Ascending aorta (tissue), 2 donors: ENCODE measurements around the gene HNF1B. TPM values are rescaled to one million over a fixed set of nuclear protein-coding genes. Genes with fewer than 3 reads are reported as not detected.

ENCODE experiments used
- DNase-seq, 2 donors: peaks; one replicate each; pipeline ENCODE4 v3.0.0-alpha.2; 2019; ENCODE audit warnings: low spot score in 2 of 2
- H3K27ac ChIP-seq, 2 donors: fragments of 200-600 bp; sonication (generic); one replicate each; pipeline ENCODE4 v1.5.1; 2016 to 2017; ENCODE audit warnings: mild to moderate bottlenecking in 1 of 2
- H3K27me3 ChIP-seq: fragments of 200-600 bp; sonication (generic); one replicate; pipeline ENCODE4 v1.5.1; 2017
- H3K36me3 ChIP-seq, 2 donors: fragments of 200-600 bp; sonication (generic); one replicate each; pipeline ENCODE4 v1.5.1; 2016
- H3K4me1 ChIP-seq, 2 donors: fragments of 200-600 bp; sonication (generic); one replicate each; pipeline ENCODE4 v1.5.1; 2016 to 2017; ENCODE audit warnings: mild to moderate bottlenecking in 1 of 2
- H3K4me3 ChIP-seq, 2 donors: fragments of 200-600 bp; sonication (generic); one replicate each; pipeline ENCODE4 v1.5.1; 2016 to 2017; ENCODE audit warnings: mild to moderate bottlenecking in 1 of 2
- H3K9me3 ChIP-seq, 2 donors: fragments of 200-600 bp; sonication (generic); one replicate each; pipeline ENCODE4 v1.5.1; 2016
- intact Hi-C: fragments of 100-400 bp; cut with DNase I; formaldehyde crosslinking; loops from one replicate; pipeline ENCODE4 v1.15.1; 2023
- total RNA-seq: library from RNA; depleted of rRNA; stranded (reverse); fragments of >200 nt; gene quantifications from one replicate; pipeline ENCODE4 v1.1.0, GENCODE V29; 2016
- TF ChIP-seq, protein P1 (sequence below), 3 experiments: fragments of 200-600 bp in 2 of 3; fragments of 450-650 bp in 1 of 3; sonication (generic) in 2 of 3; IDR thresholded peaks; one replicate each; pipeline ENCODE4 v1.5.1; 2016 to 2019; ENCODE audit warnings: antibody characterized with exemption in 3 of 3, mild to moderate bottlenecking in 1 of 3, moderate library complexity in 1 of 3

Gene HNF1B
- total RNA-seq, 1 donor from 2014 or later: not detected

DNA sequence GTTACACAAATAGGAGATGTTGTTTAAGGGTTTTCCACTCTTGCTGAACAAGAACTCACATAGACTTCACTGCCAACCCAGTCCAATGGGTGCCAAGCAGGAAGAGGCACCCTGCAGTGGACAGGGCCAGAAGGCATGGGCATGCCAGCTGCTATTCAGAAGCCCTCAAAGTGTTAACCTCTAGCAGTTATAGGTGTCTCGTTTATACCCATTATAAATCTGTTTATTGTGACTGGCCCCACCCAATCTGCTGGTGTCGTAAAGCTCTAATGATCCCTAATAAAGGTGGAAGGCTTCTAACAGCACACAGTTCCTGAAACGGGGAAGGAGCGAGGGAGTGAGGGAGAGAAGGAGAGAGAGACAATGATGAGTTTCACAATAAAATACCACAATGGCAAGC, 23.9 kb downstream of the HNF1B start:
- Histone ChIP-seq H3K9me3 (no peaks in the 10 kb centered on the region), H3K36me3 (no peaks in the 10 kb centered on the region), H3K27ac (no peak overlapping the region), H3K27me3 (no peaks in the 10 kb centered on the region), H3K4me1 (no peaks in the 10 kb centered on the region), H3K4me3 (no peak overlapping the region)
- no peak for DNase-seq
- intact Hi-C loops: no loop called here
- TF ChIP-seq, protein P1, sequence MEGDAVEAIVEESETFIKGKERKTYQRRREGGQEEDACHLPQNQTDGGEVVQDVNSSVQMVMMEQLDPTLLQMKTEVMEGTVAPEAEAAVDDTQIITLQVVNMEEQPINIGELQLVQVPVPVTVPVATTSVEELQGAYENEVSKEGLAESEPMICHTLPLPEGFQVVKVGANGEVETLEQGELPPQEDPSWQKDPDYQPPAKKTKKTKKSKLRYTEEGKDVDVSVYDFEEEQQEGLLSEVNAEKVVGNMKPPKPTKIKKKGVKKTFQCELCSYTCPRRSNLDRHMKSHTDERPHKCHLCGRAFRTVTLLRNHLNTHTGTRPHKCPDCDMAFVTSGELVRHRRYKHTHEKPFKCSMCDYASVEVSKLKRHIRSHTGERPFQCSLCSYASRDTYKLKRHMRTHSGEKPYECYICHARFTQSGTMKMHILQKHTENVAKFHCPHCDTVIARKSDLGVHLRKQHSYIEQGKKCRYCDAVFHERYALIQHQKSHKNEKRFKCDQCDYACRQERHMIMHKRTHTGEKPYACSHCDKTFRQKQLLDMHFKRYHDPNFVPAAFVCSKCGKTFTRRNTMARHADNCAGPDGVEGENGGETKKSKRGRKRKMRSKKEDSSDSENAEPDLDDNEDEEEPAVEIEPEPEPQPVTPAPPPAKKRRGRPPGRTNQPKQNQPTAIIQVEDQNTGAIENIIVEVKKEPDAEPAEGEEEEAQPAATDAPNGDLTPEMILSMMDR (IDR thresholded peaks at IDR 0.05): no peak

DNA sequence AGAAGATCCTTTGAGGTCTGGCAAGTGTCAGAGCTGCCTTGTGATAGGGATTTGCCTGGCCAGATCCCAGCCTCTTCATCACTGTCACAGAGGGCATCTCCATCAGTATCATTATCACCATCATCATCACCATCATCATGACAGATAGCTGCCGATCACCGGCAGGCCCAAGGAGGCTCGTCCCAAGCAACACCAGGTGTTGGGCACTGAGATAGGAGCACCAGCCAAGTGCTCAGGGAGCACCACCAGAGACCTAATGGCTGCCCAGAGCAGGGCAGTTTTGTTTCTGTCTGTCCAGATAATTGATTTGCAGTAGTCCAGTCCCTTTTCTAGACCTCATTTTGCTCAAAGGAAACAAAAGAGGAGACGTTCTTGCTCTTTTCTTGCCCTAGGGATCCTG, 25.0 kb downstream of the HNF1B start:
- DNase-seq: no peak
- Histone ChIP-seq H3K27me3 (no peaks in the 10 kb centered on the region), H3K4me1 (no peaks in the 10 kb centered on the region), H3K36me3 (no peaks in the 10 kb centered on the region), H3K9me3 (no peaks in the 10 kb centered on the region), H3K27ac (no peak overlapping the region), H3K4me3 (no peak overlapping the region)
- TF ChIP-seq, protein P1 (IDR thresholded peaks at IDR 0.05): no peak
- intact Hi-C loops: no loop called here

DNA sequence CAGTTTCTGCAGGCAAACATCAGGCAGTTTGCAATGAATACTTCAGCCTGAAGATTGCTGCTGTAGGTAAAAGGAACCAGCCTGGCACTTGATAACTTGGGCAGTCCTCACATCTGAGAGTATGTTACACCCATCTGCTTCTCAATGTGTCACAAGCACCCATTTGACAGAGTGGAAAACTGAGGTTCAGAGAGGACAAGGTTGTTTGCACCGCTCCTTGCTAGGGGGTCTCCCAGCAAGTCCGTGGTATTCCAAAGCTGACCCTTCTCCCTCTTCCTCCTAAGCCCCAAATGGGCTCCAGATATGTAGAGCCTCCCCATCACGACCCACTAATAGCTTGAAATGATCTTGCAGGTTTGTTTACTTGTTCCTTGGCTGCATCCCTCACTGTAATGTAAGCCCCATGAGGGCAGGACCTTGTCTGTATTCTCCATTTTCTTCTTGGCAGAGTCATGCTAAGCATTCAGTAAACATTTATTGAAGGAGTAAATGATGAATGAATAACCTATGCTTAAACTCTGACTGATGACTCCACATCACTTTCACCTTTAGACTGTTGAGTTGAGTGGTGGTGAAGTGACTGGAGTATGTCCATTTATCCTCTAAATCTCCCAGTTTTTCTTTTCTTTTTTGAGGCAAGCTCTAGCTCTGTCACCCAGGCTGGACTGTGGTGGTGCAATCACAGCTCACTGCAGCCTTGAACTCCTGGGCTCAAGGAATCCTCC, 26.4 kb downstream of the HNF1B start:
- H3K36me3 ChIP-seq: no peaks in the 10 kb centered on the region
- no peaks in the 10 kb centered on the region for H3K4me1 ChIP-seq
- no peak overlapping the region for H3K27ac ChIP-seq
- intact Hi-C loops: no loop called here
- no peak for DNase-seq
- H3K9me3 ChIP-seq: no peaks in the 10 kb centered on the region
- H3K4me3 ChIP-seq: no peak overlapping the region
- H3K27me3 ChIP-seq: no peaks in the 10 kb centered on the region
- TF ChIP-seq, protein P1 (IDR thresholded peaks at IDR 0.05): no peak

DNA sequence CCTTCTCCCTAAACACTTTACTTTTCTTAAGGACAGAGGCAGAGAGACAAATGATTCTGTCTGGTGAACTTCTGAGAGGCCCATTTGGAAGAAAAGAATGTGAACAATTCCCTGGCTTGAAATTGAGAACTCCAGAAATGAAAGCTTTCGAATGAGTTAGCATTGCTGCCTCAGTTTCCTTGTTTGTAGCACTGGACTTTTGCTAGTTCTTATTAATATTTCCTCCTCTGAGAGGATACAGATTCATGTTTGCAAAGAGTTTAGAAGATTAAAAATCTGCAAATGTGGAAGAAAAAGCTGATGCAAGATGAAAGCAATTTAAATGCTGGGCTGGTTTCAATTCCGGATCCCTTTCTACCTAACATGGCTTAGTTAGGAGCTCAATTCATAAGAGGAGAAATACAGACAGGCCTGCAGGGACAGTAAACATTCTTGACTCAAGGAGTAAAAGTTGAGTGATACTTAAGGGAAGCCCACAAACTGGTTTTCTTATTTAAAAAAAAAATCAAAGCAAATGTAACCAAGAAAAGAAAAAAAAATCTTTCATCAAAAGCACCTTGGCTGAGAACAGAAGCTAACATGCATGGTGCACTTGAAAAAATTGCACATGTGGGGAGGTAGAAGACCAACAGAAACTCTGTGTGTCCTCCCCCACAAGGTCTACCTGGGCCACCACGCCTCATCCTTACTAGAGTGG, 27.1 kb downstream of the HNF1B start:
- H3K36me3 ChIP-seq: no peaks in the 10 kb centered on the region
- no peak overlapping the region for H3K27ac ChIP-seq
- H3K9me3 ChIP-seq: no peaks in the 10 kb centered on the region
- intact Hi-C loops: no loop called here
- H3K4me3 ChIP-seq: no peak overlapping the region
- DNase-seq: no peak
- TF ChIP-seq, protein P1 (IDR thresholded peaks at IDR 0.05): no peak
- H3K27me3 ChIP-seq: no peaks in the 10 kb centered on the region
- no peaks in the 10 kb centered on the region for H3K4me1 ChIP-seq

DNA sequence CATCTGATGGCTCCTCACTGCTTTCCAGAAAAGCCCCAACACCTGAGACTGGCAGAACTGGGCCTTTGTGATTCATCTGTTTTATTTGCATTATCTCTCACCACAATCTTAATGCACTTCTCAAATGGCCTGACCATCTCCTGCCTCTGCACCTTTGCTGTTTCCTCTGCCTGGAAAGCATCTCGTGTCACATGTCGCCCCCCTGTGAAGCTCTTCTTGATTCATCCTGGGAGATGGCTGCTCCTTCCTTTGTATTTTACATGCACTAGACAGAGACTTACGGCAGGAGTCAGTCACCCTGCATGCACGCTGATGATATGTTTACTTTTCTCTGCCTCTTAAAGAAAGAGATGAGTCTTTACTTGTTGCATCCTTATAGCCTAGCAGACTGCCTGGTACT, 30.0 kb downstream of the HNF1B start:
- H3K36me3 ChIP-seq: no peaks in the 10 kb centered on the region
- no peaks in the 10 kb centered on the region for H3K9me3 ChIP-seq
- no peaks in the 10 kb centered on the region for H3K4me1 ChIP-seq
- intact Hi-C loops: no loop called here
- TF ChIP-seq, protein P1 (IDR thresholded peaks at IDR 0.05): no peak
- no peak overlapping the region for H3K27ac ChIP-seq
- no peak for DNase-seq
- H3K4me3 ChIP-seq: no peak overlapping the region
- H3K27me3 ChIP-seq: no peaks in the 10 kb centered on the region
